GM18519 (cell line): ENCODE measurements around the gene ZNF580.

ENCODE experiments used
- ATAC-seq: cut with Tn5 transposase; IDR thresholded peaks from one replicate; pipeline ENCODE4 v1.9.1; 2021; ENCODE audit warnings: mild to moderate bottlenecking, moderate library complexity; ENCODE audit not compliant: unreplicated experiment, low FRiP score

The ZNF580 gene

DNA sequence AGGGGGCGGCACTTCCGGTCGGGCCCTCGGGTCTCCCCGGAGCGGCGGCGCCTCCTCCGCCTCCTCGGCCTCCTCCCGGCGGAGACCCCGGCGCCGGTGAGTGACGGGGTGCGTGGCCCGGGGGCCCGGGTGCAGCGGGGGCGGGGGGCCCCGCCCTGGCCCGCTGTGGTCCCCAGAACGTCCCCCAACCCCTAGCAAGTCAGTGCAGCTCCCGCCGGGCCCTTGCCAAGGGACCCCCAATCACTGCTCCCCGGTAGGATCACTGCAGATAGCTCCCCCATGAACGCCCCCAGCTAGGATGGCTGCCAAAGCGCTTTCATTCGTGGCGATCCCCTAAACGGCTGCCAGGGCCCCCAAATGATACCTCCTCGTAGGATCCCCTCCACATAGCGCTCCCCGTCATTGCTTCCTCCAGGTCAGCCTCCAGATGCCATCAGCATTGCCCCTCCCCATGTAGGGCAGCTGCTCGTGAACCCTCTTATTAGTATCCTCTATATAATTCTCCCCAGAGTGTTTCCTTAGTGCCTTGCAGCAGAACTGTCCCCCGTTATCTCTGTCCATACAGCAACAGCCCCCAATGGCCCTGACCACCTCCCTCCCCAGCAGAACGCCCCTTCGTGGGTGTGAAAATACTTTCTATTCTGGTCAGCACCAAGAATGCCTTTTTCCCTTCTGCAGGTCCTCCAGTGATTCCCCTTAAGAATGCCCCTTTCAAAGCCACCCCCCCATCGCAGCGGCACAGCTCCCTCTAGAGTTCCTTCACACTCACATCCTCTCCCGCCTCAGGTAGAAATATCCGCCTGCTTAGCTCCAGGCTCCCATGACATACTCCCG lies 34.9 kb upstream of the ZNF580 start, which contains the start of gene ZNF865:
Gene ZNF865 (plus strand): TSS at position 11 of the 834 bp plus-strand sequence. CDS start 7,972 bp downstream, outside the sequence.
- ATAC-seq = no peak

DNA sequence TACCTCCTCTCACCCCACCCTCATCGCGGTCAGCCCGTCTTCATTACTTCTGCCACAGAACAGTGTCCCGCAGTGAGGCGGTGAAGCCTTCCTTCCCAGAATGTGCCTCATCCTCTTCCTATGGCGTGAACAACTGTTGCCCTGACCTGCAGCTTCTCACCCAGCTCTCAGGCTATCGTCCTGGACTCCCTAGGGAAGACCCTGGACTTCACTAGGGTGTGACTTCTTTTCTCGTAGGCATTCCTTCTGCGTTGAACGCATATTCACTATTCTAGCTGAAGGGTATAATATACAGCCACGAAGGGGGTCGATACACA lies 34.4 kb upstream of the ZNF580 start:
- ATAC-seq = no peak

DNA sequence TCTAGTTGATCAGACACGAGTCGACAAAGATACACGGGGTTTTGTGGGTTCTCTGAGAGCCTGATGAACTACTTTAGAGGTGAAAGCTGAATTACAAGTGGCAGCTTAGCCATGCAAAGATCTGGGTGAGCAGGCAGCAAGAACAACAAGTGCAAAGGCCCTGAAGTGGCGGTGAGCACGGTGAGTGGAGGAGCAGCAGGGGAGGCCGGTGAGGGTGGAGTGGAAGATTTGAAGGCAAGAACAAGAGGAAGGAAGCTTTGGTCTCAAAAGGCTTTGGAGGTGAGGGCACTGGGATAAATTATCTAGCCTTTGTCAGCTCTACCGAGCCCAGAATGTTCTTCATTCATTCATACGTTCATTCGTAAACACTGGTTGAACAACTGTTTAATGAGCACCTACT lies 34.0 kb upstream of the ZNF580 start:
- no peak for ATAC-seq

DNA sequence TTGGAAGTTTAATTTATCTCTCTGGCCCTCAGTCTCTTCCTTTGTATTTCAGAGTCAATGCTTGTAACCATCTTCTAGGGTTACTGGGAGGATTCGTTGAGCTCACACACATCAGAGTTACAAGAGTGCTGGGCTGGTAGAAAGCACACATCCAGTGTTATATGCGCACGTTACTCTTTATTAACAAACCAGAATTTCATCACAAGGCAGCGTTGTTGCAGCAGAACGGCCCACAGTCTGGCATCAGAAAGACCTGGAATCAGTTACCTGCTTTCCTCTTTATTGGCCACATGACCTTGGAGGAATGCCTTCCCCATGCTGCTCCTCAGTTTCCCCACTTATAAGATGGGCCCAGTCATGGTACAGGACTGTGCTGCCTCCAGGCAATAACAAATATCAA lies 31.5 kb upstream of the ZNF580 start:
- ATAC-seq = no peak

DNA sequence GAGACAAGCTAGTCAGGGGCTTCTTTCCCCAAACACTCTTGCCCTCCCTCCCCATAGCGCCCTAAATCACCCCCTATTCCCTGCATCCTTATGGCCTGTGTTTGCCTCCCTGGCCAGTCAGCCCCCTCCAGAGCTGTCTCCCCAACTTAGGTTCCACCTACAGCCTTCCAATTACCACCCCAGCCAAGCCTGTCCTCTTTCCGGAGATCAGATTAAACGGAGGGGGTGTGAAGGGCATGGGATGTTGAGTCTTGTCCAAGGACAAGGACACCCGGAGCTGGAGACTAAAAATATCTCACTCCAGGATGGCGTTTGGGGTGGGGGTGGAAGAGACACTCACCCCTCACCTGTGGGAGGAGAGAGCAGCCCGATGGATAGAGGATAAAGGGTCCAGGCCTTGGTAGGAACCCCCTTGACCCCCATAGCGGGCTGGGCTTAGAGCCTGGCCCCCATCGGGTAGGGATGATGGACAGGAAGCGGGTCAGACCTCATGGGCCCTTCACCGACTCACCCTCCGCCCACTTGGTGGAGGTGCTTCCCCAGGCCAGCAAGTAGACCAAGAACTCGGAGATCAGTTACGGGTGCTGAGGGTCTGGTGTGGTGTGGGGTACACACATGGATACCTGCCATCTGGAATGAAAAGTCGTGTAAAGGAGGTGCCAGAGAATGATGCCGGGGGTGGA lies 29.4 kb upstream of the ZNF580 start:
- ATAC-seq = no peak

DNA sequence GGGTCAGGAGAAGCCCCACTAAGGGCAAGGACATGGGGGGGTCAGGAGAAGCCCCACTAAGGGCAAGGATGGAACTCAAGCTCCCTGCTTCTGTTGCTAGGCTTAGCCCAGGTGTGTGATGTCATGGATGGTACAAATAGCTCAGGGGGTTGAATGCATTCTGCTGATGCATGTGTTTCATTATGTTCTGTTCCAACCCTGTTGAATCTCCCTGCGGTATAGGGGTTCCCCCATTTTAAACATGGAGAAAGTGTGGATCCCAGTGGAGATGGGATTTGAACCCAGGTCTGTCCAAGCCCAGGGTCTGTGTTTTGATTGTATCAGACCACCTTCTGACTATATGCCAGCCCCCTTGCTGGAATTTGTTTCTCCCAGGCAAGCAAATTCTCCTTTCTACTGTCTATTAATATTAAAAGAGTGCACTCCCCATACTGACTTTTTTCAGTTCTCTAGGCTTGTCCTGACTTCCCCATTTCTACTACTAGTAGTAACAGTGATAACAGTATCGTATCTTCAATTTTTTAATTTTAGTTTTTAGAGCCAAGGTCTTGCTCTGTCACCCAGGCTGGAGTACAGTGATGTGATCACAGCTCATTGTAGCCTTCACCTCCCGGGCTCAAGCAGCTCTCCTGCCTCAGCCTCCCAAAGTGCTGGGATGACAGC lies 28.7 kb upstream of the ZNF580 start:
- ATAC-seq = no peak

DNA sequence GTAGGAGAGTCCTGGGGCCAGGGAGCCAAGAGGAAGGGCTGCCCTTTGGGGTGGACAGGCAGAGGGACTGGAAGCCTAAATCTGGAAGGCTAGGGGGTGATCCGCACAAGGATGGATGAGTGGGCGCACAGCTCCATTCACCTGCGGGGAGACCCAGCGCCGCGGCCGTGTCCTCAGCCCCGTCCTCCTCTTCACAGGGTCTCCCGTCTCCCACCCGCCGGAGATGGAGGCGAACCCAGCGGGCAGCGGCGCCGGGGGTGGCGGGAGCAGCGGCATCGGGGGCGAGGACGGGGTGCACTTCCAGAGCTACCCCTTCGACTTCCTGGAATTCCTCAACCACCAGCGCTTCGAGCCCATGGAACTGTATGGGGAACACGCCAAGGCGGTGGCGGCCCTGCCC lies 27.4 kb upstream of the ZNF580 start:
- no peak for ATAC-seq

DNA sequence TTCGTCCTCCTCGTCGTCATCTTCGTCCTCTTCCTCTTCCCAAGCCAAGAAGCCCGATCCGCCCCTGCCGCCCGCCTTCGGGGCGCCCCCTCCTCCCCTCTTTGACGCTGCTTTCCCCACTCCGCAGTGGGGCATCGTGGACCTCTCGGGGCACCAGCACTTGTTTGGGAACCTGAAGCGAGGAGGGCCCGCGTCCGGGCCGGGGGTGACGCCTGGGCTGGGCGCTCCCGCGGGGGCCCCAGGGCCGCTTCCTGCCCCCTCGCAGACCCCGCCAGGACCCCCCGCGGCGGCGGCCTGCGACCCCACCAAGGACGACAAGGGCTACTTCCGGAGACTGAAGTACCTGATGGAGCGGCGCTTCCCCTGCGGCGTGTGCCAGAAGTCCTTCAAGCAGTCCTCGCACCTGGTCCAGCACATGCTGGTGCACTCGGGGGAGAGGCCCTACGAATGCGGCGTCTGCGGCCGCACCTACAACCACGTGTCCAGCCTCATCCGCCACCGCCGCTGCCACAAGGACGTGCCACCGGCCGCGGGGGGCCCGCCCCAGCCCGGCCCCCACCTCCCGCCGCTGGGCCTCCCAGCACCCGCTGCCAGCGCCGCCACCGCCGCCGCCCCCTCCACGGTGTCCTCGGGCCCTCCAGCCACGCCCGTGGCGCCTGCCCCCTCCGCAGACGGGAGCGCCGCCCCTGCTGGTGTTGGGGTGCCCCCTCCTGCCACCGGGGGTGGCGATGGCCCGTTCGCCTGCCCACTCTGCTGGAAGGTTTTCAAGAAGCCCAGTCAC lies 26.7 kb upstream of the ZNF580 start:
- ATAC-seq = no peak

DNA sequence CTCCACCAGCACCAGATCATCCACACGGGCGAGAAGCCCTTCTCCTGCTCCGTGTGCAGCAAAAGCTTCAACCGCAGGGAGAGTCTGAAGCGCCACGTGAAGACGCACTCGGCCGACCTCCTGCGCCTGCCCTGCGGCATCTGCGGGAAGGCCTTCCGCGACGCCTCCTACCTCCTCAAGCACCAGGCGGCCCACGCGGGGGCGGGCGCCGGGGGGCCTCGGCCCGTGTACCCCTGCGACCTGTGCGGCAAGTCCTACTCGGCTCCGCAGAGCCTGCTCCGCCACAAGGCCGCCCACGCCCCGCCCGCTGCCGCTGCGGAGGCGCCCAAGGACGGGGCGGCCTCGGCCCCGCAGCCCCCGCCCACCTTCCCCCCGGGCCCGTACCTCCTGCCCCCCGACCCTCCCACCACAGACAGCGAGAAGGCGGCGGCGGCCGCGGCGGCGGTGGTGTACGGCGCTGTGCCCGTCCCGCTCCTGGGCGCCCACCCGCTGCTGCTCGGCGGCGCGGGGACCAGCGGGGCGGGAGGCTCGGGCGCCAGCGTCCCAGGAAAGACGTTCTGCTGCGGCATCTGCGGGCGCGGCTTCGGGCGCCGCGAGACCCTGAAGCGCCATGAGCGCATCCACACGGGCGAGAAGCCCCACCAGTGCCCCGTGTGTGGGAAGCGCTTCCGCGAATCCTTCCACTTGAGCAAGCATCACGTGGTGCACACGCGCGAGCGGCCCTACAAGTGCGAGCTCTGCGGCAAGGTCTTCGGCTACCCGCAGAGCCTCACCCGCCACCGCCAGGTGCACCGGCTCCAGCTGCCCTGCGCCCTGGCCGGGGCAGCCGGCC lies 25.9 kb upstream of the ZNF580 start:
- no peak for ATAC-seq

DNA sequence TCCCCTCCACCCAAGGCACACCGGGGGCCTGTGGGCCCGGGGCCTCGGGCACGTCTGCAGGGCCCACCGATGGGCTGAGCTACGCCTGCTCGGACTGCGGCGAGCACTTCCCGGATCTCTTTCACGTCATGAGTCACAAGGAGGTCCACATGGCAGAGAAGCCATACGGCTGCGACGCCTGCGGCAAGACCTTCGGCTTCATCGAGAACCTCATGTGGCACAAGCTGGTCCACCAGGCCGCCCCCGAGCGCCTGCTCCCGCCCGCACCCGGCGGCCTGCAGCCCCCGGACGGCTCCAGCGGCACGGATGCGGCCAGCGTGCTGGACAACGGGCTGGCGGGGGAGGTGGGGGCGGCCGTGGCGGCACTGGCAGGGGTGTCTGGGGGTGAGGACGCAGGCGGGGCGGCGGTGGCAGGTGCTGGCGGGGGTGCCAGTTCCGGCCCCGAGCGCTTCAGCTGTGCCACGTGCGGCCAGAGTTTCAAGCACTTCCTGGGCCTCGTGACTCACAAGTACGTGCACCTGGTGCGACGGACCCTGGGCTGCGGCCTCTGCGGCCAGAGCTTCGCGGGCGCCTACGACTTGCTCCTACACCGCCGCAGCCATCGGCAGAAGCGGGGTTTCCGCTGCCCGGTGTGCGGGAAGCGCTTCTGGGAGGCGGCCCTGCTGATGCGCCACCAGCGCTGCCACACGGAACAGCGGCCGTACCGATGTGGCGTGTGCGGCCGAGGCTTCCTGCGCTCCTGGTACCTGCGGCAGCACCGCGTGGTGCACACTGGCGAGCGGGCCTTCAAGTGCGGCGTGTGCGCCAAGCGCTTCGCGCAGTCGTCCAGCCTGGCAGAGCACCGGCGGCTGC lies 25.0 kb upstream of the ZNF580 start:
- no peak for ATAC-seq

DNA sequence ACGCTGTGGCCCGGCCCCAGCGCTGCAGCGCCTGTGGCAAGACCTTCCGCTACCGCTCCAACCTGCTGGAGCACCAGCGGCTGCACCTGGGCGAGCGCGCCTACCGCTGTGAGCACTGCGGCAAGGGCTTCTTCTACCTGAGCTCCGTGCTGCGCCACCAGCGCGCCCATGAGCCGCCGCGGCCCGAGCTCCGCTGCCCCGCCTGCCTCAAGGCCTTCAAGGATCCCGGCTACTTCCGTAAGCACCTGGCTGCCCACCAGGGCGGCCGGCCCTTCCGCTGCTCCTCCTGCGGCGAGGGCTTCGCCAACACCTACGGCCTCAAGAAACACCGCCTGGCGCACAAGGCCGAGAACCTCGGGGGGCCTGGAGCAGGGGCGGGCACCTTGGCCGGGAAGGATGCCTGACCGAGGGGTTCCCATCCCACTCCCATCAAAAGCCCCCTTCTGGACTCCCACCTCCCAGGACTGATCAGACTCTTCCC lies 24.4 kb upstream of the ZNF580 start:
- no peak for ATAC-seq

DNA sequence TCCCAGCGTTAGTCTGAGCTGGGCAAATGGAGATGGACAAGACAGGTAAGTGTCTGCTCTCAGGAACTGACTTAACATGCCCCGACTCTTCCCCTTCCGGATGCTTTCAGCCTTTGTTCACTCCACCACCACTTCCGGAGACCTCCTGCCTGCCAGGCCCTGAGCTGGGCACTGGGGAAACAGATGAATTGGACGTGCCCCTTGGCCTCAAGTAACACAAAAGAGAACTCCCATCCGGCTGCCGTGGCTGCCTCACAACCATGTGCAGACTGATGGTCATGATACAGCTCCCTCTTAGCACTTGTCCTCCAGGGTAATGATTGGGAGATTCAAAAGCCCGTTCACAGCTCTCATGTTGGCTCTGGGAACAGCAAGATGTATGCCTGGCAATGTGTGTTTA lies 23.4 kb upstream of the ZNF580 start:
- ATAC-seq = no peak

DNA sequence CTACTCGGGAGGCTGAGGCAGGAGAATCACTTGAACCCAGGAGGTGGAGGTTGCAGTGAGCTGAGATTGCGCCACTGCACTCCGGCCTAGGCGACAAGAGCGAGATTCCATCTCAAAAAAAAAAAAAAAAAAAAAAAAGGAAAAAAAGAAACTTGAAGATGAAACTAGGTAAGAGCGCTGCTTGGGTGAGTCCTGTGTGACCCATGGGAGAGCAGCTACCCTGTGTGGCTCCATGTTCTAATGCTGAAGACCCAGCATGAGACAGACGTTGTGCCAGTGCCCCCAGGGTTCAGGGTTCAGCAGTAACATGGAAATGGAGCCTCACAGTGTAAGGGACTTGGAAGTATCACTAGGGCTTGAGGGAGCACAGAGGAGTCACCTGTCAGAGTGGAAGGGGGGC lies 22.4 kb upstream of the ZNF580 start:
- ATAC-seq = no peak

DNA sequence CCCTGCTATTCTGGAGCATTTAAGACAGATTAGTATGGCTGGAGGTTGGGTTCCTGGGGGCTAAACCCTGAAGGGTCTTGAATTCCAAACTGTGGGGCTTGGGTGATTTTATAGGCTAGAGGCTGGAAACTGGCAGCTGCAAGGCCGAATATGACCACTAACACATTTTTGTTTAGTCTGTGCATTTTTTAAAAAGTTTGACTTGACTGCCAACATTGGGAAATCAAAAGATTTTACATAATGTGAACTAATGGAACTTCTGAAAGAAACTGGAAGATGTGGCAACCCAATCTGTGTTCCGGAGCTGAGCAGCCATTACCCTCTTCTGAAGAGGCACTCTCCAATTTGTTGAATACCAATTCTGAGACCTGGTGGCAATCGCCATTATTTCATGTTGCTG lies 21.5 kb upstream of the ZNF580 start:
- no peak for ATAC-seq

DNA sequence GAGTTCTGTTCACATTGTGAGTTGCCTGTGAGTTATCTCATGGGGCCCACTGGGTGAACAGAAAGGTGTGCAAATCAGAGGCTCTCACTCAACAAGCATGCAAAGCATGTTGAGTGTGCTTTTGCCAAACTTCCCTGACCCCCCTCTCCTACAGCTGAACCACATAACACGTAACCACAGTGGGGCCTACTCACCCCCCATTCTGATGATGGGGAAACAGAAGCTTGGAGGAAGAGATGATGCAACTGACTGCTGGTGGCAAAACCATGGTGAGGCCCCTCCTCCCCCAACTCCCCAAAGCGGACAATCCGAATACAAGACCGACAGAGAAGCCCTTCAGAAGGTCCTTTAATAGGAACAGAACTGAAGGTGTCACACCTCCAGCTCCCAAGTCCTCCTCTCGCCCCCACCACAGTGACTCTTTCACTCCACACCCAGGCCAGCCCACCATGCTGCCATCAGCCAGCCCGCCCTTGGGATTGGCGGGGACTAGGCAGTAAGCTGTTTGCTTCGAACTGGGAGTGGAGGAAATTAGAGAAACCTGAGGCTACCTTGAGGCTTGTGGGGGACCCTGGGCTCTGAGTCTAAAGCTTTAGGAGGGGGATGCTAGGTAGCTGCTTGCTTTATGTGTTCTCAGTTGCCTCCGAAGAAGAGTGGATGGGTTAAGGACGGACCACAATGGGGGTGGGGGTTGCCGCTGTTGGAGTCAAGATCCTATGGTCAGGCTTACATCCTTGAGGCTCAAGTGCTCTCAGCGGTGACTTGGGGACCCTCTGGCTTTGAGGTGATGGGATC lies 20.2 kb upstream of the ZNF580 start:
- ATAC-seq = no peak

DNA sequence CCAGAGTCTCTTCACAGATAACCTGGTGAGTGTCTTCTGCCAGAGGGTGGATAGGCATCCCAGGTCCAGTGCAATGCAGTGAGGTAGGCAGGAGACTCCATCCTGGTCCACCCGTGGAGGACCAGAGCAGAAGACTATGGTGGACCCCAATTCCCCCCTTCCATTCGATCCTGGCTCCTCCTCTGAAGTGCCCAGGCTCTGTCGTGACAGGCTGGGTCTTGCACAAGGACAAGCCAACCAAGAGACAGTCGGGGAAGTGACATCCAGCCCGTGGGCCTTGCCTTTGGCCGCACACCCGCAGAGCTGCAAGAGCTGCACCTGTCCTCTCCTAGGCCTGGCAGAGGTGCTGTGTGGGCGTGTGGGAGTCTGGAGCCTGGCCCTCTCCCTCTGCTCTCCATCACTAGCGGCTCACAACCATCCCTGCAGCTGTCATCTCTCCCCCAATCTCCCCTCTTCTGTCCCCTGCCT lies 19.6 kb upstream of the ZNF580 start:
- no peak for ATAC-seq

DNA sequence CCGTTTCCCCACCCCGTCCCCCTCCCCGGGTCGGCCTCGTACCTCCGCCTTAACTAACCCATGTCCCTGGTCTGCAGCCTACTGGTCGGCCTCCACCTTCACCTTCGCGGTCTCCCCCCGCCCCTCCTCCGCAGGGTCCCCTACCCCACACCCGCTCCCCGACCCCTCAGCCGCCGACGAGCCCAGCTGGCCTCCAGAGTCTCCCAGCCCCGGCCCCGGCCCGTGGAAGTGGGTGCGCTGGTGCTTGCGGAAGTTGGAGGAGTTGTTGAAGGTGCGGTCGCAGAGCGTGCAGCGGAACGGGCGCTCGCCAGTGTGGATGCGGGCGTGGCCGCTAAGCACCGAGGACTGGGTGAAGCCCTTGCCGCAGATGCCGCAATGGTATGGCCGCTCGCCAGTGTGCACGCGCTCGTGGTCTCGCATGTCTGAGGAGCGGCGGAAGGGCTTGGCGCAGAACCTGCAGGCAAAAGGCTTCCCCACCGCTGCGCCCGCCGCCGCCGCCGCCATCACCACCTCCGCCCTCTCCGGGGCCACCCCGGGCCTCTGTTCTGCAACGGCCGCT lies 19.1 kb upstream of the ZNF580 start:
- no peak for ATAC-seq
